Activated B cell treated with CpG ODN at 0.5 μM for 24 hours (primary cell): ENCODE results near the gene LAMTOR5. TPM values are rescaled to one million over a fixed set of nuclear protein-coding genes. Genes with fewer than 3 reads are reported as not detected.

Experiments
- ATAC-seq: fragments of 200-7000 bp; cut with Tn5 transposase; one replicate; pipeline ENCODE4 v1.10.0; 2021; ENCODE audit warnings: low read depth, mild to moderate bottlenecking, moderate library complexity
- CTCF ChIA-PET: fragments of 350-600 bp; sonication (Branson Sonifier 250); formaldehyde crosslinking; loops from one replicate; lab custom pipeline; 2021; ENCODE audit warnings: antibody characterized with exemption; lab: Charles Lee
- POLR2A ChIA-PET: fragments of 350-600 bp; sonication (Branson Sonifier 250); formaldehyde crosslinking; loops from one replicate; lab custom pipeline; 2021; ENCODE audit warnings: antibody characterized with exemption; lab: Charles Lee
- DNase-seq: peaks from one replicate; pipeline ENCODE4 v3.0.0; 2022
- H3K27ac Mint-ChIP-seq: one replicate; pipeline ENCODE4 v1.8.0; 2020; ENCODE audit warnings: mixed read lengths
- H3K27me3 Mint-ChIP-seq: one replicate; pipeline ENCODE4 v1.8.0; 2021; ENCODE audit warnings: mixed read lengths
- H3K36me3 Mint-ChIP-seq: one replicate; pipeline ENCODE4 v1.8.0; 2021; ENCODE audit warnings: low read depth, mixed read lengths
- H3K4me1 Mint-ChIP-seq: one replicate; pipeline ENCODE4 v1.8.0; 2021; ENCODE audit warnings: mixed read lengths
- H3K4me3 Mint-ChIP-seq: one replicate; pipeline ENCODE4 v1.8.0; 2020; ENCODE audit warnings: mild to moderate bottlenecking, mixed read lengths
- H3K9me3 Mint-ChIP-seq: one replicate; pipeline ENCODE4 v1.8.0; 2020; ENCODE audit warnings: mixed read lengths
- CTCF ChIP-seq: fragments of 200-600 bp; IDR thresholded peaks from one replicate; pipeline ENCODE4 v1.8.0; 2022; ENCODE audit warnings: antibody characterized with exemption, mild to moderate bottlenecking
- intact Hi-C: fragments of 100-400 bp; cut with micrococcal nuclease; formaldehyde crosslinking; loops from one replicate; pipeline ENCODE4 v1.15.1; 2024
- total RNA-seq: library from RNA; stranded (reverse); gene quantifications from 2 replicates; pipeline ENCODE4 v1.2.3, GENCODE V29; 2022

Gene LAMTOR5
- total RNA-seq, result 160 and 172 TPM in 2 replicates

- TF ChIP-seq CTCF, result no peak
- H3K27ac Mint-ChIP-seq, result peak within 1 kb of the TSS; percentile 96
- H3K27me3 Mint-ChIP-seq, result no peaks in the 10 kb centered on the region
- intact Hi-C loops, result loop anchor here (1.0 to 5.0 kb wide), 6 partner anchors 22 to 373 kb away; partner anchors contain the start of gene STRIP1
- H3K9me3 Mint-ChIP-seq, result no peaks in the 10 kb centered on the region
- POLR2A ChIA-PET, result interaction anchor here (0.9 to 8.7 kb wide), 4 partner anchors 22 to 197 kb away, joined by 3 to 149 read pairs (median 28); partner anchors contain the start of genes KCNC4 and RBM15
- CTCF ChIA-PET, result interaction anchor here (1.3 to 3.0 kb wide), 9 partner anchors 23 to 211 kb away, joined by 4 to 46 read pairs (median 8); partner anchors contain the start of gene RBM15
- H3K4me3 Mint-ChIP-seq, result peak within 1 kb of the TSS; percentile 97
- ATAC-seq (peak; percentile 91), DNase-seq (peak; percentile 84)
- peaks cover 31% of the 10 kb centered on the region for H3K36me3 Mint-ChIP-seq
- peaks cover 26% of the 10 kb centered on the region for H3K4me1 Mint-ChIP-seq
Observed at GRCh38 chr1:110407260-110408210, at the start of gene LAMTOR5. TSS of gene LAMTOR5 (minus strand) at chr1:110407694. CDS start at chr1:110407620, 74 bp downstream.

- no peak for TF ChIP-seq CTCF
- Mint-ChIP-seq H3K27ac (no peak overlapping the region), H3K4me3 (no peak overlapping the region), H3K9me3 (no peaks in the 10 kb centered on the region), H3K27me3 (peaks cover 6% of the 10 kb centered on the region), H3K4me1 (no peaks in the 10 kb centered on the region), H3K36me3 (no peaks in the 10 kb centered on the region)
- ChIA-PET CTCF (interaction anchor here (1.1 to 1.3 kb wide), 2 partner anchors 250 to 254 kb away, joined by 5 read pairs; no protein-coding TSS in a partner anchor), POLR2A (no interaction called here)
- intact Hi-C loops, result no loop called here
- ATAC-seq (no peak), DNase-seq (no peak)
Observed at GRCh38 chr1:110457206-110457605, 49.7 kb upstream of the LAMTOR5 start.

GRCh38 chr1:110455151-110455550 is 47.7 kb upstream of the LAMTOR5 start:
- H3K9me3 Mint-ChIP-seq, result no peaks in the 10 kb centered on the region
- H3K27ac Mint-ChIP-seq, result no peak overlapping the region
- H3K4me3 Mint-ChIP-seq, result no peak overlapping the region
- no peak for TF ChIP-seq CTCF
- H3K4me1 Mint-ChIP-seq, result no peaks in the 10 kb centered on the region
- peaks cover 8% of the 10 kb centered on the region for H3K27me3 Mint-ChIP-seq
- H3K36me3 Mint-ChIP-seq, result no peaks in the 10 kb centered on the region
- POLR2A ChIA-PET, result no interaction called here
- no peak for DNase-seq
- CTCF ChIA-PET, result interaction anchor here (0.8 to 1.7 kb wide), 4 partner anchors 41 to 255 kb away, joined by 3 to 4 read pairs (median 4); no protein-coding TSS in a partner anchor
- ATAC-seq, result no peak
- intact Hi-C loops, result no loop called here

- POLR2A ChIA-PET, result no interaction called here
- no peak for ATAC-seq
- no peak for DNase-seq
Observed at GRCh38 chr1:110454328-110454727, 46.8 kb upstream of the LAMTOR5 start.

More at GRCh38 chr1:110454328-110454727, 46.8 kb upstream of the LAMTOR5 start:
- Mint-ChIP-seq H3K4me3 (no peak overlapping the region), H3K9me3 (no peaks in the 10 kb centered on the region), H3K36me3 (no peaks in the 10 kb centered on the region), H3K4me1 (no peaks in the 10 kb centered on the region), H3K27ac (no peak overlapping the region), H3K27me3 (peaks cover 8% of the 10 kb centered on the region)
- CTCF ChIA-PET, result interaction anchor here (1.2 to 1.7 kb wide), 3 partner anchors 41 to 251 kb away, joined by 3 to 4 read pairs (median 4); no protein-coding TSS in a partner anchor
- no peak for TF ChIP-seq CTCF
- intact Hi-C loops, result no loop called here
